ENCODE measurements around the gene PROM2.

DNA sequence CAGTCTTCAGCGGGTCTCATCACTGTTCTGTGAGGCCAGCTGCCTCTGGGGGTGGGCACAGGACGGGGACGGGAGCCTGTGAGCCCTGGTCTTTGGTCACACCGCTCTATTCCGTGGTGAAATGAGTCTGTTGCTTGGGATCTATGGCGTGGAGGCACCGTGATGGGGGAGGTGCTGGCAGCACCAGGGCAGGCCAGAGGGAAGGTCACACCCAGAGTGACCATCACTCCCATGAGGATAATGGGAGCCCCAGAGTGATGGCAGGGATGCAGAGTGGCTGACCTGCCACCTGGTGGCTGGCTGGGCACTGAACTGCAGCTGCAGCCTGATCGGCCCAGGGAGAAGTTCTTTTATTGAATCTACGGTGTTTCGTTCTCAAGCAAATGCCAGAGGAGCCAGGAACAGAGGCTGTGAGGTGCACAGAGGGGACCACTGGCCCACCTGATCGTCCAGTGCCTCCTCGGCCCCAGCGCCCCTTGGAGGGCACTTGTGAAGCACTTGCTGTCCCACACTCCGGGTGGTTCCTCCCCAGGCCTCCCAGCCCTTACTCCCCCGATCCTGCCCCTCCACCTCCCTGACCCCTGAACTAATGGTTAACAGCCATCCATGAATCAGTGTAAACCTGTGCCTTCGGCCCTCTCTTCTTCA is 40.8 kb downstream of the PROM2 start:
- TF ChIP-seq, protein P1, sequence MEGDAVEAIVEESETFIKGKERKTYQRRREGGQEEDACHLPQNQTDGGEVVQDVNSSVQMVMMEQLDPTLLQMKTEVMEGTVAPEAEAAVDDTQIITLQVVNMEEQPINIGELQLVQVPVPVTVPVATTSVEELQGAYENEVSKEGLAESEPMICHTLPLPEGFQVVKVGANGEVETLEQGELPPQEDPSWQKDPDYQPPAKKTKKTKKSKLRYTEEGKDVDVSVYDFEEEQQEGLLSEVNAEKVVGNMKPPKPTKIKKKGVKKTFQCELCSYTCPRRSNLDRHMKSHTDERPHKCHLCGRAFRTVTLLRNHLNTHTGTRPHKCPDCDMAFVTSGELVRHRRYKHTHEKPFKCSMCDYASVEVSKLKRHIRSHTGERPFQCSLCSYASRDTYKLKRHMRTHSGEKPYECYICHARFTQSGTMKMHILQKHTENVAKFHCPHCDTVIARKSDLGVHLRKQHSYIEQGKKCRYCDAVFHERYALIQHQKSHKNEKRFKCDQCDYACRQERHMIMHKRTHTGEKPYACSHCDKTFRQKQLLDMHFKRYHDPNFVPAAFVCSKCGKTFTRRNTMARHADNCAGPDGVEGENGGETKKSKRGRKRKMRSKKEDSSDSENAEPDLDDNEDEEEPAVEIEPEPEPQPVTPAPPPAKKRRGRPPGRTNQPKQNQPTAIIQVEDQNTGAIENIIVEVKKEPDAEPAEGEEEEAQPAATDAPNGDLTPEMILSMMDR (optimal IDR thresholded peaks at IDR 0.05 in 1 of 3, IDR thresholded peaks at IDR 0.05 in 1 of 3, conservative IDR thresholded peaks at IDR 0.05 in 1 of 3; ENCODE audit: extremely low read depth in 1 of 3, insufficient read depth in 2 of 3, low read length in 3 of 3) = peak in 2 of 3 experiments; percentile 71 to 81
- no peak for TF ChIP-seq EZH2 (IDR thresholded peaks at IDR 0.05; ENCODE audit: low read length)

All from keratinocyte (primary cell).